ENCODE results near the gene STK16. TPM values are rescaled to one million over a fixed set of nuclear protein-coding genes. Genes with fewer than 3 reads are reported as not detected.

The STK16 gene
- total and polyA plus RNA-seq, 7 donors: 11.6 to 38.5 (median 16.0) TPM

DNA sequence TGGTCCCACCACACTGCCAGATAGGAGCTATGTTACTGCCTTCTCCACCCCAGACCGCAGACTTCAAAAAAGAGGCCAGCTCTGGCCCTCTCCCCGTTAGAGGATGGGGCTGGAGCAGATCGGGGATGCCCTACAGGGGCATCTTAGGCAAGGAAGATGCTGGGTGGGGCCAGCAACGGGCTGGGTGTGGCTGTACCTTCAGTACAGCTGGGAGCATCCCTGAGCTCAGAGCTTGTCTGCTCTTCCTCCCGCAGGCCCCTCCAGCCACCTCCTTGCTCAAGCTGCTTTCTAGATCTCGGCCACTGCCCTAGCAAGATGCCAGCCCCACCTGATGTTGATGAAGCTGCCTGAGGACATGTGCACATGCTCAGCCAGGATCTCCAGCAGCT is 54.1 kb downstream of the STK16 start:
- Histone ChIP-seq H3K4me1 (peaks cover 4% of the 10 kb centered on the region), H3K27me3 (ENCODE audit: insufficient read depth in 3 of 3, low read length in 2 of 3) (peaks cover 0 to 21% (median 6%) of the 10 kb centered on the region in 3 donors), H3K27ac (no peak overlapping the region), H3K9me3 (no peaks in the 10 kb centered on the region), H3K36me3 (ENCODE audit: insufficient read depth in 1 of 2, low read depth in 1 of 2) (no peaks in the 10 kb centered on the region), H3K4me3 (no peak overlapping the region)
- WGBS, 3 donors: 74 to 85% (median 79%) methylated on average over 6 of the region's 6 CpGs
- intact Hi-C loops (cut with DNase I): loop anchor here in 1 of 2 donors (5.0 to 10.0 kb wide), 2 partner anchors 55 to 137 kb away; partner anchors contain the start of genes GLB1L, NHEJ1 and STK16
- no peak for ATAC-seq
- TF ChIP-seq, protein P1, sequence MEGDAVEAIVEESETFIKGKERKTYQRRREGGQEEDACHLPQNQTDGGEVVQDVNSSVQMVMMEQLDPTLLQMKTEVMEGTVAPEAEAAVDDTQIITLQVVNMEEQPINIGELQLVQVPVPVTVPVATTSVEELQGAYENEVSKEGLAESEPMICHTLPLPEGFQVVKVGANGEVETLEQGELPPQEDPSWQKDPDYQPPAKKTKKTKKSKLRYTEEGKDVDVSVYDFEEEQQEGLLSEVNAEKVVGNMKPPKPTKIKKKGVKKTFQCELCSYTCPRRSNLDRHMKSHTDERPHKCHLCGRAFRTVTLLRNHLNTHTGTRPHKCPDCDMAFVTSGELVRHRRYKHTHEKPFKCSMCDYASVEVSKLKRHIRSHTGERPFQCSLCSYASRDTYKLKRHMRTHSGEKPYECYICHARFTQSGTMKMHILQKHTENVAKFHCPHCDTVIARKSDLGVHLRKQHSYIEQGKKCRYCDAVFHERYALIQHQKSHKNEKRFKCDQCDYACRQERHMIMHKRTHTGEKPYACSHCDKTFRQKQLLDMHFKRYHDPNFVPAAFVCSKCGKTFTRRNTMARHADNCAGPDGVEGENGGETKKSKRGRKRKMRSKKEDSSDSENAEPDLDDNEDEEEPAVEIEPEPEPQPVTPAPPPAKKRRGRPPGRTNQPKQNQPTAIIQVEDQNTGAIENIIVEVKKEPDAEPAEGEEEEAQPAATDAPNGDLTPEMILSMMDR (IDR thresholded peaks at IDR 0.05): no peak
- DNase-seq: no peak

Other genes starting within 250 kb of the STK16 start
- gene CFAP65, start 204.0 kb upstream of the STK16 start, total RNA-seq: not detected
- gene CFAP65, start 204.0 kb upstream of the STK16 start, polyA plus RNA-seq: not detected
- not detected for gene IHH, start 184.6 kb upstream of the STK16 start, total RNA-seq
- under 1 TPM in 2 of 3 donors, not detected in 1; 0.03 to 0.12 TPM for gene IHH, start 184.6 kb upstream of the STK16 start, polyA plus RNA-seq
- 10 to 100 TPM; 11.5 to 18.5 (median 13.4) TPM for gene NHEJ1, start 84.7 kb upstream of the STK16 start, total RNA-seq
- 10 to 100 TPM; 10.7 to 20.5 (median 15.5) TPM for gene NHEJ1, start 84.7 kb upstream of the STK16 start, polyA plus RNA-seq
- gene SLC23A3, start 75.5 kb upstream of the STK16 start, total RNA-seq: under 1 TPM in 3 of 4 donors, not detected in 1; 0.12 to 0.86 (median 0.16) TPM
- under 1 TPM; 0.09 to 0.25 (median 0.10) TPM for gene SLC23A3, start 75.5 kb upstream of the STK16 start, polyA plus RNA-seq
- gene CNPPD1, start 68.6 kb upstream of the STK16 start, total RNA-seq: 10 to 100 TPM; 58.5 to 76.0 (median 70.0) TPM
- gene CNPPD1, start 68.6 kb upstream of the STK16 start, polyA plus RNA-seq: 10 to 100 TPM; 71.0 to 81.5 (median 72.7) TPM
- 10 to 100 TPM; 28.1 to 38.1 (median 37.1) TPM for gene RETREG2, start 67.2 kb upstream of the STK16 start, total RNA-seq
- gene RETREG2, start 67.2 kb upstream of the STK16 start, polyA plus RNA-seq: 10 to 100 TPM; 36.5 to 71.4 (median 62.2) TPM
- gene ZFAND2B, start 38.7 kb upstream of the STK16 start, total RNA-seq: 10 to 100 TPM; 19.0 to 26.6 (median 22.1) TPM
- gene ZFAND2B, start 38.7 kb upstream of the STK16 start, polyA plus RNA-seq: 10 to 100 TPM; 22.4 to 46.2 (median 32.6) TPM
- gene ABCB6, start 26.5 kb upstream of the STK16 start, total RNA-seq: 10 to 100 TPM; 24.4 to 55.7 (median 43.5) TPM
- gene ABCB6, start 26.5 kb upstream of the STK16 start, polyA plus RNA-seq: 10 to 100 TPM; 31.0 to 64.9 (median 42.2) TPM
- 100 to 1,000 TPM; 111 to 180 (median 122) TPM for gene ATG9A, start 15.8 kb upstream of the STK16 start, total RNA-seq
- 100 to 1,000 TPM in 1 of 3 donors, 10 to 100 TPM in 2; 41.6 to 107 (median 74.0) TPM for gene ATG9A, start 15.8 kb upstream of the STK16 start, polyA plus RNA-seq
- 10 to 100 TPM in 3 of 4 donors, 1 to 10 TPM in 1; 9.3 to 29.4 (median 15.2) TPM for gene ANKZF1, start 15.7 kb upstream of the STK16 start, total RNA-seq
- 10 to 100 TPM in 2 of 3 donors, 1 to 10 TPM in 1; 8.7 to 27.8 (median 14.9) TPM for gene ANKZF1, start 15.7 kb upstream of the STK16 start, polyA plus RNA-seq
- gene GLB1L, start within 50 bp of the STK16 start, total RNA-seq: 1 to 10 TPM in 1 of 4 donors, under 1 TPM in 3; 0.59 to 1.6 (median 0.92) TPM
- gene GLB1L, start within 50 bp of the STK16 start, polyA plus RNA-seq: 1 to 10 TPM in 1 of 3 donors, under 1 TPM in 2; 0.55 to 3.7 (median 0.82) TPM
- not detected for gene TUBA4B, start 7.8 kb downstream of the STK16 start, total RNA-seq
- under 1 TPM in 1 of 3 donors, not detected in 2; 0.06 TPM for gene TUBA4B, start 7.8 kb downstream of the STK16 start, polyA plus RNA-seq
- 100 to 1,000 TPM; 522 to 707 (median 613) TPM for gene TUBA4A, start 8.4 kb downstream of the STK16 start, total RNA-seq
- gene TUBA4A, start 8.4 kb downstream of the STK16 start, polyA plus RNA-seq: 100 to 1,000 TPM; 291 to 618 (median 508) TPM
- gene DNAJB2, start 33.9 kb downstream of the STK16 start, total RNA-seq: 100 to 1,000 TPM in 3 of 4 donors, 10 to 100 TPM in 1; 93.1 to 173 (median 117) TPM
- 100 to 1,000 TPM in 2 of 3 donors, 10 to 100 TPM in 1; 99.6 to 204 (median 100) TPM for gene DNAJB2, start 33.9 kb downstream of the STK16 start, polyA plus RNA-seq
- gene PTPRN, start 63.9 kb downstream of the STK16 start, total RNA-seq: 1 to 10 TPM in 1 of 4 donors, under 1 TPM in 1, not detected in 2; 0.91 to 1.1 TPM
- under 1 TPM; 0.03 to 0.17 (median 0.04) TPM for gene PTPRN, start 63.9 kb downstream of the STK16 start, polyA plus RNA-seq
- not detected for gene RESP18, start 87.3 kb downstream of the STK16 start, total RNA-seq
- not detected for gene RESP18, start 87.3 kb downstream of the STK16 start, polyA plus RNA-seq
- 10 to 100 TPM; 60.9 to 88.3 (median 63.9) TPM for gene DNPEP, start 142.4 kb downstream of the STK16 start, total RNA-seq
- 10 to 100 TPM; 46.7 to 93.1 (median 68.7) TPM for gene DNPEP, start 142.4 kb downstream of the STK16 start, polyA plus RNA-seq
- gene DES, start 172.9 kb downstream of the STK16 start, total RNA-seq: over 10,000 TPM; 12,653 to 14,820 (median 13,821) TPM
- gene DES, start 172.9 kb downstream of the STK16 start, polyA plus RNA-seq: over 10,000 TPM in 2 of 3 donors, 1,000 to 10,000 TPM in 1; 8,143 to 13,925 (median 13,727) TPM
- 100 to 1,000 TPM; 239 to 419 (median 304) TPM for gene SPEG, start 189.4 kb downstream of the STK16 start, total RNA-seq
- gene SPEG, start 189.4 kb downstream of the STK16 start, polyA plus RNA-seq: 100 to 1,000 TPM in 2 of 3 donors, 10 to 100 TPM in 1; 34.8 to 190 (median 133) TPM